ENCODE measurements around the gene ARMH2. TPM values are rescaled to one million over a fixed set of nuclear protein-coding genes. Genes with fewer than 3 reads are reported as not detected.
"Not testable (repeated sequence)": the region's sequence is repeated elsewhere in the genome, so short reads cannot be mapped to it uniquely, and the experiment has no call there.

Gene ARMH2
- total RNA-seq, 2 donors from 2014 or later: not detected

- no peak for DNase-seq (ENCODE audit: low spot score)
- no peaks in the 10 kb centered on the region for H3K36me3 ChIP-seq
- no peak overlapping the region for H3K27ac ChIP-seq
- no peak overlapping the region for H3K4me3 ChIP-seq
- H3K4me1 ChIP-seq: no peaks in the 10 kb centered on the region
- H3K27me3 ChIP-seq: no peaks in the 10 kb centered on the region
- no peaks in the 10 kb centered on the region for H3K9me3 ChIP-seq
- TF ChIP-seq CTCF (IDR thresholded peaks at IDR 0.05): no peak
These were observed 45.2 kb downstream of the ARMH2 start for GRCh38 chr6:24753545-24753944.

- TF ChIP-seq CTCF (IDR thresholded peaks at IDR 0.05): no peak
- no peaks in the 10 kb centered on the region for H3K9me3 ChIP-seq
- no peaks in the 10 kb centered on the region for H3K27me3 ChIP-seq
- DNase-seq (ENCODE audit: low spot score): no peak
- H3K4me1 ChIP-seq: no peaks in the 10 kb centered on the region
- H3K36me3 ChIP-seq: no peaks in the 10 kb centered on the region
- H3K4me3 ChIP-seq: no peak overlapping the region
- no peak overlapping the region for H3K27ac ChIP-seq
These were observed 45.7 kb downstream of the ARMH2 start for GRCh38 chr6:24752917-24753492.

GRCh38 chr6:24752503-24752902 is 46.2 kb downstream of the ARMH2 start:
- DNase-seq (ENCODE audit: low spot score): no peak
- no peaks in the 10 kb centered on the region for H3K4me1 ChIP-seq
- H3K27me3 ChIP-seq: no peaks in the 10 kb centered on the region
- H3K4me3 ChIP-seq: no peak overlapping the region
- no peaks in the 10 kb centered on the region for H3K36me3 ChIP-seq
- no peaks in the 10 kb centered on the region for H3K9me3 ChIP-seq
- H3K27ac ChIP-seq: no peak overlapping the region
- no peak for TF ChIP-seq CTCF (IDR thresholded peaks at IDR 0.05)

- H3K9me3 ChIP-seq; H3K27ac ChIP-seq; DNase-seq (ENCODE audit: low spot score); H3K4me1 ChIP-seq; H3K27me3 ChIP-seq; H3K36me3 ChIP-seq; H3K4me3 ChIP-seq: not testable (repeated sequence)
These were observed 47.8 kb downstream of the ARMH2 start for GRCh38 chr6:24750878-24751277.

- H3K9me3 ChIP-seq: no peaks in the 10 kb centered on the region
- no peaks in the 10 kb centered on the region for H3K36me3 ChIP-seq
- DNase-seq (ENCODE audit: low spot score): no peak
- no peak for TF ChIP-seq CTCF (IDR thresholded peaks at IDR 0.05)
- no peak overlapping the region for H3K27ac ChIP-seq
- H3K4me3 ChIP-seq: no peak overlapping the region
- no peaks in the 10 kb centered on the region for H3K4me1 ChIP-seq
- H3K27me3 ChIP-seq: no peaks in the 10 kb centered on the region
These were observed 49.4 kb downstream of the ARMH2 start for GRCh38 chr6:24749297-24749696.

Other genes starting within 250 kb of the ARMH2 start
- under 1 TPM in 1 of 2 donors, not detected in 1; 0.11 TPM for gene KIAA0319, start 152.7 kb downstream of the ARMH2 start, total RNA-seq
- 10 to 100 TPM; 18.5 to 22.2 TPM for gene TDP2, start 132.0 kb downstream of the ARMH2 start, total RNA-seq
- 10 to 100 TPM; 12.0 to 19.9 TPM for gene ACOT13, start 131.8 kb downstream of the ARMH2 start, total RNA-seq
- 10 to 100 TPM; 24.0 to 47.4 TPM for gene C6orf62, start 79.8 kb downstream of the ARMH2 start, total RNA-seq
- 1 to 10 TPM; 4.0 to 4.2 TPM for gene GMNN, start 24.0 kb downstream of the ARMH2 start, total RNA-seq
- 1 to 10 TPM; 2.4 to 7.3 TPM for gene RIPOR2, start 137.0 kb upstream of the ARMH2 start, total RNA-seq